Measurements from ENCODE around the gene CCDC181. TPM values are rescaled to one million over a fixed set of nuclear protein-coding genes. Genes with fewer than 3 reads are reported as not detected.

CCDC181 gene
- total RNA-seq, 1 donor from 2014 or later: 0.09 TPM

DNA sequence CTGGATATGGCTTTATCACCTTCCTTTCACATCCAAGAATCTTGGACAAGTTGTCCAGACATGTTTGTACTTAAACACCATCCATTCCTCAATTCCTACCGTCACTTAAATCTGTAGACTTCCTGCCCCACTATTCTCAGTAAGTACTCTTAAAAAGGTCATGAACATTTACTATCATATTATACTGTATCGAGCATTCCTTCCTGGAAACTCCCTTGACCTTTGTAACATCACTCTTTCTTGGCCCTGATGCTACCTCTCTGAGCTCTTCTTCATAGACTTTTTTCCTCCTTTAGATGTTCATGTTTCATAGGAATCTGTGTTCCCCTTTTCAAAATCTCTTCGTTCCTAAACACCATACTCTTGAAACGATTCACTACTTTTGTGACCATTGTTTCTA lies 43.8 kb downstream of the CCDC181 start:
- no peaks in the 10 kb centered on the region for H3K27me3 Mint-ChIP-seq (ENCODE audit: low read depth)
- H3K4me1 Mint-ChIP-seq (ENCODE audit: low read depth): peaks cover 2% of the 10 kb centered on the region
- no peak overlapping the region for H3K4me3 Mint-ChIP-seq (ENCODE audit: low read depth)
- intact Hi-C loops (cut with micrococcal nuclease): no loop called here
- H3K27ac Mint-ChIP-seq: no peak overlapping the region
- H3K36me3 Mint-ChIP-seq (ENCODE audit: low read depth): peaks cover 41% of the 10 kb centered on the region
- H3K9me3 Mint-ChIP-seq: no peaks in the 10 kb centered on the region
- no peak for DNase-seq (ENCODE audit: low spot score)

DNA sequence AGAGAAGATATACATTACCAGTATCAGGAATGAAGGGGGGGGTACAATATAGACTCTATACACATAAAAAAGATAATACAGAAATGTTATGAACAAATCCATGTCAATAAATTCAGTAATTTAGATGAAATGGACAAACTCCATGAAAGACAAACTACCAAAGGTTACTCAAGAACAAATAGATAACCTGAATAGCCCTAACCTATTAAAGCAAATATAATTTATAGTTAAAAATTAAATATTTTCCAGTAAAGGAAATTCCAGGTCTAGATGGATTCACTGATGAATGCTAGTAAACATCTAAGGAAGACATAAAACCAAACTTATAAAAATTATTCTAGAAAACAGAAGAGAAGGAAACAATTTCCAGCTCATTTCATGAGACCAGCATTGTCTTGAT lies 46.1 kb downstream of the CCDC181 start:
- peaks cover 49% of the 10 kb centered on the region for H3K36me3 Mint-ChIP-seq (ENCODE audit: low read depth)
- intact Hi-C loops (cut with micrococcal nuclease): no loop called here
- no peaks in the 10 kb centered on the region for H3K27me3 Mint-ChIP-seq (ENCODE audit: low read depth)
- DNase-seq (ENCODE audit: low spot score): no peak
- H3K9me3 Mint-ChIP-seq: no peaks in the 10 kb centered on the region
- peaks cover 11% of the 10 kb centered on the region for H3K4me1 Mint-ChIP-seq (ENCODE audit: low read depth)
- no peak overlapping the region for H3K4me3 Mint-ChIP-seq (ENCODE audit: low read depth)
- H3K27ac Mint-ChIP-seq: no peak overlapping the region

DNA sequence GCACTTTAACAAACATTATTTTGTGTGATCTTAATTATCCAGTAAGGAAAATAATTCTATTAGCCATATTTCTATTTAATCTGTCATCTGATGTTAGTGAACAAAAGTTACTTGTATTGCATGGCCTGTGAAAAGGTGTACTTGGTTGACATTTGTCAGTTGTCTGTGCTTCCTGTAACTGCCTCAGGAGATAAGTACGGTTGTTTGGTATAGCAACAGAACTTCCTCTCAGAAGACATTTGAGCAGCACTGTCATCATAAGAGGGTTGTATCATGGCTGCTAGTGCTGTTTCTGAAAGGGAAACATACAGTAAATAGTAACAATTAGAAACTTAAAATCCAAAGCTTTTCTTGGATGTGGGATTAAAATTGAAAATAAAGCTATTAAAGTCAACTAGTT lies 55.9 kb downstream of the CCDC181 start:
- no peak for DNase-seq (ENCODE audit: low spot score)
- Mint-ChIP-seq H3K4me1 (ENCODE audit: low read depth) (peaks cover 27% of the 10 kb centered on the region), H3K9me3 (no peaks in the 10 kb centered on the region), H3K4me3 (ENCODE audit: low read depth) (peak overlapping the region; percentile 37), H3K27me3 (ENCODE audit: low read depth) (no peaks in the 10 kb centered on the region), H3K36me3 (ENCODE audit: low read depth) (peaks cover 42% of the 10 kb centered on the region), H3K27ac (no peak overlapping the region)
- intact Hi-C loops (cut with micrococcal nuclease): no loop called here

DNA sequence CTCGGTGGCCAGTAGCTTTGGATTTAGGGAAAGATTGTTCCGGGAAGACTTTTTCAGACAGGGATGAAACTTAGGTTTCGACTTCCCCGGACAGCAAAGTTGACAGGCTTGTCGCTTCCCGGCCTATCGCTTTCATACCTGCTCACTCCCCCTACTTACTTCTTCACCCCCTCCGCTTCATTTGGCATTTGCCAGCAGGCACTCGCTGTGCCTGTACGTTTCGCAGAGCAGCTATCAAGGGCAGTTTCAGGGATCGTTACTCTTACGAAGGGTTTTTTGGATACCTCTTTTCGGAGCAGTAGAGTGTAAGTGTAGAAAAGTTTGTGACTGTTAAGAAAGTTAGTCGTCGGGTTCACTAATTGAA lies 58.9 kb downstream of the CCDC181 start:
- Mint-ChIP-seq H3K9me3 (no peaks in the 10 kb centered on the region), H3K4me3 (ENCODE audit: low read depth) (no peak overlapping the region), H3K4me1 (ENCODE audit: low read depth) (peaks cover 32% of the 10 kb centered on the region), H3K27ac (no peak overlapping the region), H3K27me3 (ENCODE audit: low read depth) (no peaks in the 10 kb centered on the region), H3K36me3 (ENCODE audit: low read depth) (peaks cover 38% of the 10 kb centered on the region)
- DNase-seq (ENCODE audit: low spot score): no peak
- intact Hi-C loops (cut with micrococcal nuclease): loop anchor here (1.0 to 5.0 kb wide), 12 partner anchors 22 to 1026 kb away; partner anchors contain the start of genes ATP1B1, F5, KIFAP3 and SCYL3

DNA sequence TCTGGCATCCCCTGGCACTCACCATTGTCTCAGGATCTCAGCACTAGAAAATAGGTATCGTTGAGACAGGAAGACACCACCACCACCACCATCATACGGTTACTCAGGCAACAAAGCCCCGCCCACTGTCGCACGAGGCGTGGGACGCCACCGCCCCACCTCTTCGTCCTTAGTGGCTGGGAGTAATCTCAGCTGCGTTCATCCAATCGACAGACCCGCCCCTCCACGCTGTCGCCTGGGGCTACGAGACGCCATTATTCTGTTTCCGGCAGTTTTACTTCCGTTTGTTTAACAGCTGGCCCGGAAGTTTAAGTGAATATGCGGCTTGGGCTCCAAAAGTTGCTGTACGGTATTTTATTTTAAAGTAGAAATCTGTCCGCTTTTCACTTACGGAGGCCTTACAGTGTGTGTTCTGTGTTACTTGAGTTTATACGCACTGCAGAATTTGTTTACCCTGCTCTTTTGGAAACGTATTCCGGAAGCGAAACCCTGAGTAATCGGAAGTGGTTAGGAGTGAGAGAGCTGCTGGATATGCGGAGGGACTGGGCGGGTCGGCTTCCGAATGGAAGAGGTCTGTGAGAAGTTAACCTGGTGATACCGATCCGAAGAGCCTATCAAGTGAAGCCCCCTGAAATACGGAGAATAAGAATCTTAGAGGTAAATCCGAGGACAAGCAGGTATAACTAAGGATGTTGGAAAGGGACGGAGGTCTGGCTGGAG lies 59.4 kb downstream of the CCDC181 start, which contains the start of the genes BLZF1 and NME7:
Gene BLZF1 (plus strand): TSS at position 510 of the 720 bp plus-strand sequence. CDS start 1,328 bp downstream, outside the sequence.
Gene NME7 (minus strand): TSS at position 112 of the 720 bp plus-strand sequence. CDS start 87 bp downstream, at position 25.
- H3K27me3 Mint-ChIP-seq (ENCODE audit: low read depth): no peaks in the 10 kb centered on the region
- peak; percentile 98 for DNase-seq (ENCODE audit: low spot score)
- peaks cover 32% of the 10 kb centered on the region for H3K36me3 Mint-ChIP-seq (ENCODE audit: low read depth)
- peak within 1 kb of the TSS; percentile 67 for H3K4me3 Mint-ChIP-seq (ENCODE audit: low read depth)
- H3K4me1 Mint-ChIP-seq (ENCODE audit: low read depth): peaks cover 34% of the 10 kb centered on the region
- intact Hi-C loops (cut with micrococcal nuclease): loop anchor here (1.0 to 5.0 kb wide), 15 partner anchors 22 to 1131 kb away; partner anchors contain the start of genes ATP1B1, F5, KIFAP3 and SCYL3
- peak within 1 kb of the TSS; percentile 21 for H3K27ac Mint-ChIP-seq
- H3K9me3 Mint-ChIP-seq: no peaks in the 10 kb centered on the region

DNA sequence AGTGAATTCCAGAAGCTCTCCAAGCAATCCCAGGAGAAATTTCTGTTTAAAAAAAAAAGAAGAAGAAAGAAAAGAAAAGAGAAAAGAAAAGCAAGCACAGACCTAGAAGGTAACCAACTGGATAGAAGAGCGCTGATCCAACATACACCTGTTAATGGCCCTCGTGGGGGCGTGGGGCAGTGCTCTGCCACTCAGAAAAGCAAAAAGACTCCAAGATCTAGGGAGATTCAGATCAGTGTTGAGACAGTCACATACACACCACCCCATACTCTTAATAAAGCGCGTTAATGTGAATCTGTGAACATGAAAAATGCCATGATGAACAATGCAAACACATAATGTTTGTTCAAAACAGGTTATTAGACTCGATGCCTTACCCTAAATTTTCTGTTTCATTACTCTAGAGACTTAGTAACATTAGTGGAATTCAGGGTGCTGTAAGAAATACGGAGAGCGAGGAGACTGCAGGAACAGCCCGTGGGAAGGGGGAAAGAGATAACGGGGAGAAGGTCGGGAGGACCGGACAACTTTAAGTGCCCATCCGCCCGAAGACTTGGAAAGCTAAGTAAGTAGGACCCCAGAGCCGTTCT lies 60.1 kb downstream of the CCDC181 start:
- H3K9me3 Mint-ChIP-seq: no peaks in the 10 kb centered on the region
- H3K36me3 Mint-ChIP-seq (ENCODE audit: low read depth): peaks cover 34% of the 10 kb centered on the region
- no peak overlapping the region for H3K4me3 Mint-ChIP-seq (ENCODE audit: low read depth)
- no peaks in the 10 kb centered on the region for H3K27me3 Mint-ChIP-seq (ENCODE audit: low read depth)
- intact Hi-C loops (cut with micrococcal nuclease): loop anchor here (1.0 to 5.0 kb wide), 12 partner anchors 120 to 1130 kb away; partner anchors contain the start of genes F5, KIFAP3 and SCYL3
- no peak overlapping the region for H3K27ac Mint-ChIP-seq
- peaks cover 40% of the 10 kb centered on the region for H3K4me1 Mint-ChIP-seq (ENCODE audit: low read depth)
- no peak for DNase-seq (ENCODE audit: low spot score)

DNA sequence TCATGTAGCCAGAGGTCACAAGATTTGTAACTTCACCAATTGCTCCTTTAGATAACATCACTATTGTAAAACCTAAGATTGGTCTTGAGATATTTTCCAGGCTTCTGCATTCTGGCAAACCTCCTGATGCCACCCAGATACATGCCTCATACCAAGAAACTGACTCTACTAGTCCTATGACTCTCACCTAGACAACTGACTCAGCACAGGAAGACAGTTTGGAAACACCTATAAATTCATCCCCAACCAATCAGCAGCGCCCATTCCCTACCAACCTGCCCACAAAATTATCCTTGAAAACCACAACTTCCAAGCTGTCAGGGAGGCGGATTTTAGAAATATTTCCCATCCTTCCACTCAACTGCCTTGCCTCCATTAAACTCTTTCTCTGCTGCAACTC lies 62.3 kb downstream of the CCDC181 start:
- intact Hi-C loops (cut with micrococcal nuclease): loop anchor here (2.0 to 5.0 kb wide), 10 partner anchors 222 to 1023 kb away; partner anchors contain the start of genes F5, KIFAP3 and SCYL3
- no peaks in the 10 kb centered on the region for H3K9me3 Mint-ChIP-seq
- H3K27ac Mint-ChIP-seq: no peak overlapping the region
- DNase-seq (ENCODE audit: low spot score): no peak
- H3K27me3 Mint-ChIP-seq (ENCODE audit: low read depth): no peaks in the 10 kb centered on the region
- H3K4me1 Mint-ChIP-seq (ENCODE audit: low read depth): peaks cover 33% of the 10 kb centered on the region
- peaks cover 21% of the 10 kb centered on the region for H3K36me3 Mint-ChIP-seq (ENCODE audit: low read depth)
- peak overlapping the region; percentile 22 for H3K4me3 Mint-ChIP-seq (ENCODE audit: low read depth)

DNA sequence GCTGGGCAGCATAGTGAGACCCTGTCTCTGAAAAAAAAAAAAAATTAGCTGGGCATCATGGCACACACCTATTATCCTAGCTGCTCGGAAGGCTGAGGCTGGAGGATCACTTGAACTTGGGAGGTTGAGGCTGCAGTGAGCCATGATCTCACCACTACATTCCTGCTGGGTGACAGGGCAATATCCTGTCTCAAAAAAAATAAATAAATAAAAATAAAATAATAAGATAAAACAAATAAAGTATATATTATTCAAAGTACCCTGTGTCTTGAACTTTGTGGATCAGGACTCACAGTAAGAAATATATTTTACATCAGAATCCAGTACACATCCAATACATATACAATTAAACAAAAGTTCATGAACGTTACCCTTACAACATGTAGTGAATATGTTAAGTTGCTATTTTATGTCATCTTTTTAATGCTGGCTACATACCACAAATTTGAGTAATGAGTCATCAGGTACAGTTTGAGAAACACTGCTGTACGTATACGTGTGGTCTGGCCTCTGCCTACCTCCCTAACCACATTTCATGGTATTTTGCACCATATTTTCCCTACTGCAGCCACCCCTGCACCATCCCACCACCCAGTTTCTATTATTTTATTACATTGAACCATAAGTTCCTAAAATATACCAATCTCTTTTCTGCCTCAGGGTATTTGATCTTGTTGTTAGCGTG lies 64.1 kb downstream of the CCDC181 start:
- Mint-ChIP-seq H3K36me3 (ENCODE audit: low read depth) (peaks cover 16% of the 10 kb centered on the region), H3K4me1 (ENCODE audit: low read depth) (peaks cover 28% of the 10 kb centered on the region), H3K4me3 (ENCODE audit: low read depth) (peak overlapping the region; percentile 32), H3K9me3 (no peaks in the 10 kb centered on the region), H3K27ac (peak overlapping the region; percentile 61), H3K27me3 (ENCODE audit: low read depth) (no peaks in the 10 kb centered on the region)
- intact Hi-C loops (cut with micrococcal nuclease): loop anchor here (1.0 kb wide), 2 partner anchors 51 to 224 kb away; no protein-coding TSS in a partner anchor
- peak; percentile 34 for DNase-seq (ENCODE audit: low spot score)

DNA sequence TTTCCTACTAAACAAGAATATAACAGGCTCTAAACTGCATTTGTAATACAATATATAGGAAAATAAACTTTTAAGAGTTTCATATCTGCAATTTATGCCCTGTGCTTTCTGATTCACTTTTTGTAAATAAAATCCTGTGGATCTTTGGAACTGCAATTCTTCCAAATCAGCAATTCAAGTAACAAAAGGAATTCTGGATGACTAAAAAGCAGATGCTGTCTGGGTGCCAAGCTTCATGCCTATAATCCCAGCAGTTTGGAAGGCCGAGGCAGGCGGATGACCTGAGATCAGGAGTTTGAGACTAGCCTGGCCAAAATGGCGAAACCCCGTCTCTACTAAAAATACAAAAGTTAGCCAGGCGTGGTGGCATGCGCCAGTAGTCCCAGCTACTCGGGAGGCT lies 66.0 kb downstream of the CCDC181 start:
- Mint-ChIP-seq H3K4me3 (ENCODE audit: low read depth) (no peak overlapping the region), H3K4me1 (ENCODE audit: low read depth) (peaks cover 28% of the 10 kb centered on the region), H3K27ac (no peak overlapping the region), H3K27me3 (ENCODE audit: low read depth) (no peaks in the 10 kb centered on the region), H3K9me3 (no peaks in the 10 kb centered on the region), H3K36me3 (ENCODE audit: low read depth) (peaks cover 16% of the 10 kb centered on the region)
- DNase-seq (ENCODE audit: low spot score): no peak
- intact Hi-C loops (cut with micrococcal nuclease): no loop called here

DNA sequence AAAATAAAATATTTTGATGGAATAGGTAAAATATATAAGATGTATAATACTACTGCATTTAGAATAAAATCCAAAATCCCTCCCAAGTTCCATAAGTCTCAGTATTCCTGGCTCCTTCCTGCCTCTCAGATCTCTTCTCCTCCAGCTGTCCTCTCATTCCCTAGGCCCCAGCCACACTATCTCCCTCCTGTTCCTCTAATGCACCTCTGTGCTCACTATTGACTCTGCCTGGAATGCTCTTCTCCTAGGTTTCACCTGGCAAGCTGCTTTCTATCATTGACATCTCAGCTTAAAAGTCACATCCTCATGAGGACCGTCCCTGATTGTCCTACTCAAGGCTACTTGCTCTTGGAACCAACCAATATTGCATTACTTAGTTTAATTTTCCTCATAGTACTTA lies 66.9 kb downstream of the CCDC181 start:
- Mint-ChIP-seq H3K9me3 (no peaks in the 10 kb centered on the region), H3K27me3 (ENCODE audit: low read depth) (no peaks in the 10 kb centered on the region), H3K27ac (no peak overlapping the region), H3K4me3 (ENCODE audit: low read depth) (no peak overlapping the region), H3K36me3 (ENCODE audit: low read depth) (peaks cover 16% of the 10 kb centered on the region), H3K4me1 (ENCODE audit: low read depth) (peaks cover 31% of the 10 kb centered on the region)
- intact Hi-C loops (cut with micrococcal nuclease): no loop called here
- DNase-seq (ENCODE audit: low spot score): no peak

DNA sequence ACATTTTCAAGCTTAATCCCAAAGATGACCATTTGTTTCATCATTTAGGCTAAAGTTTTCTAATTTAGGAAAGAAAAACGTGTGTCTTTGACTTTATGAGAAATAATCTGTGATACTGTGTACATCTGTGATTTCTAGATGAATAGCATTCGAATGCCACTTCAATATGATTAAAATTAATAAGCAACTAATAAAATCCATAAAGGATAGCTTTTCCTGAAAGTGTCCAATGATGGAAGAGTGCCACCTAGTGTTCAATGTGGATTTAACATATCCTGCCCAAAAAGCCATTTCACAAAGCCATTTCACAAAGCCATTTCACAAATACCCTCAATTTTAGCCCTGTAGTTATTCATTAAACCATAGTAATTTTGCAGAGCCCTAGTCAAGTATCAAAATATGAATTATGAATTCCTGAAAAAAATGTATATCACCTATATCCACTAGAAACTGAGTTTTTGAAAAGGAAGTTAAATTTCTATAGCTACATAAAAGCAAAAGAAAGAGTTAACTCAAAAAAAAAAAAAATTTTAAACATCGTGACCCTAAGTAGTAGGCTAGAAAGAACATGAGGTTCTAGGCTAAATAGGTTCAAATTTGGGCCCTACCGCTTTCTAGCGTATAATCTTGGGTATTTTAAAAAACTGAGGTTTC lies 78.8 kb downstream of the CCDC181 start:
- Mint-ChIP-seq H3K4me3 (ENCODE audit: low read depth) (no peak overlapping the region), H3K27me3 (ENCODE audit: low read depth) (no peaks in the 10 kb centered on the region), H3K9me3 (peaks cover 7% of the 10 kb centered on the region), H3K36me3 (ENCODE audit: low read depth) (peaks cover 16% of the 10 kb centered on the region), H3K27ac (no peak overlapping the region), H3K4me1 (ENCODE audit: low read depth) (peaks cover 20% of the 10 kb centered on the region)
- intact Hi-C loops (cut with micrococcal nuclease): loop anchor here (5.0 kb wide), 3 partner anchors 241 to 1006 kb away; partner anchors contain the start of gene ATP1B1
- DNase-seq (ENCODE audit: low spot score): no peak

DNA sequence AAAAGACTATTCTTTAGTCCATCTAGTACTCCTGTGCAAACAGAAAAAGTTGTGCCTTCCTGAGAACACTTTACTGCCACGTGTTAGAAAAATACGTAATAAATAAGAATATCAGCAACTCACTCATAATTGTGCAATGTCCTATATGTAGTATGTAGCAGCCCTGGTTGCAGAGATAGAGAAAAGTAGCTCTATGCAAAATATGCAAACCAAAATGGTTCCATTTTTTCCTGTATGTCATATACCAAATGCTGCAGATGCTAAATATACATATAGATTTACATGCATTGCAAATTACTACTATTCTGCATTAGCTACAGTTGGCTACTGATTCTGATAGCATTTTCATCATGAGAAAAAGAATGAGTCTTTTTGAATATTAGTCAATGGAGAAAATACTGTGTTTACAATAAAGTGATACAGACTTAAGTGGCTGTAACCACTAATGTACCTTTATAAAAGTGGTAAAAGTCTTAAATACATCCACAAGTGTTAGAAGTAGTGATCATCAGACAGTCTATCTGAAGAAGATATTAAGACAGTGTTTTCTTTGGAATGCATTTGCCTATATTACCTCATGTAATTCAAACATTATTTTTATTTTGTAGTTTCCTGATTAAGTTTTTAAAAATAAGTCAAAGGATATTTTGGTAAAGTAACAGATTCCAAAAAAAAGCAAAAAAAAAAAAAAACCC lies 79.4 kb downstream of the CCDC181 start:
- Mint-ChIP-seq H3K4me3 (ENCODE audit: low read depth) (no peak overlapping the region), H3K9me3 (peaks cover under 1% of the 10 kb centered on the region), H3K4me1 (ENCODE audit: low read depth) (peaks cover 18% of the 10 kb centered on the region), H3K36me3 (ENCODE audit: low read depth) (peaks cover 9% of the 10 kb centered on the region), H3K27me3 (ENCODE audit: low read depth) (no peaks in the 10 kb centered on the region), H3K27ac (no peak overlapping the region)
- intact Hi-C loops (cut with micrococcal nuclease): loop anchor here (5.0 kb wide), 3 partner anchors 241 to 1006 kb away; partner anchors contain the start of gene ATP1B1
- no peak for DNase-seq (ENCODE audit: low spot score)

Measured in activated T-helper 2 cell treated with anti-CD3 and anti-CD28 coated beads, Interferon-gamma antibody, Interleukin-2, Interleukin-4, amounts not matched to agents 10 μg/mL and 5 μg/mL and 100 μg/mL, durations not matched to agents 14 hours and 24 hours and 36 hours (primary cell).